B cell (primary cell): ENCODE results near the gene LRRC47.

Experiments used
- CTCF ChIP-seq: fragments of 200-600 bp; IDR thresholded peaks from one replicate; pipeline ENCODE4 v1.8.0; 2022; ENCODE audit warnings: antibody characterized with exemption, mild to moderate bottlenecking
- EZH2 ChIP-seq: IDR thresholded peaks from 2 replicates; pipeline ENCODE4 v1.6.1; 2012; ENCODE audit warnings: borderline replicate concordance, low read depth, mild to moderate bottlenecking, moderate library complexity, low read length; ENCODE audit not compliant: insufficient read depth, poor library complexity, severe bottlenecking

GRCh38 chr1:3775490-3776230 lies 20.6 kb downstream of the LRRC47 start:
- TF ChIP-seq CTCF (peak; percentile 61), EZH2 (no peak)
